Esophagus squamous epithelium (tissue), 5 donors: ENCODE results near the gene FAM171A1. TPM values are rescaled to one million over a fixed set of nuclear protein-coding genes. Genes with fewer than 3 reads are reported as not detected.

Experiments
- DNase-seq: peaks from one replicate; lab custom pipeline; 2025; lab: John Stamatoyannopoulos, UW
- H3K27ac ChIP-seq, 4 donors: fragments of 200-600 bp; sonication (generic); one replicate each; pipeline ENCODE4 v1.5.1; 2016 to 2019; ENCODE audit warnings: mild to moderate bottlenecking in 1 of 4
- H3K27me3 ChIP-seq, 4 donors: fragments of 200-600 bp; sonication (generic); 1 replicate in 3 of 4; 2 replicates in 1 of 4; pipeline versions ENCODE4 v1.5.1 to v1.6.0; 2017 to 2021; ENCODE audit warnings: antibody characterized with exemption in 1 of 4
- H3K36me3 ChIP-seq, 3 donors: fragments of 200-600 bp; sonication (generic); one replicate each; pipeline ENCODE4 v1.5.1; 2016 to 2019
- H3K4me1 ChIP-seq, 3 donors: fragments of 200-600 bp; sonication (generic); one replicate each; pipeline ENCODE4 v1.5.1; 2017 to 2019
- H3K4me3 ChIP-seq, 4 donors: fragments of 200-600 bp; sonication (generic); 1 replicate in 3 of 4; 2 replicates in 1 of 4; pipeline ENCODE4 v1.5.1; 2016 to 2019; ENCODE audit warnings: mild to moderate bottlenecking in 2 of 4, moderate library complexity in 1 of 4
- H3K9me3 ChIP-seq, 3 donors: fragments of 200-600 bp; sonication (generic); one replicate each; pipeline ENCODE4 v1.5.1; 2016 to 2019
- POLR2A ChIP-seq, 4 donors: fragments of 450-650 bp; IDR thresholded peaks; one replicate each; pipeline ENCODE4 v1.6.1; 2017; ENCODE audit warnings: antibody characterized with exemption in 4 of 4, mild to moderate bottlenecking in 4 of 4, moderate library complexity in 3 of 4
- WGBS, 2 donors: methylation state at CpG; one replicate each; pipeline ENCODE4 v1.1.5; 2018; 5-methylcytosine and 5-hydroxymethylcytosine counted together
- intact Hi-C: fragments of 100-400 bp; cut with DNase I; formaldehyde crosslinking; loops from one replicate; pipeline ENCODE4 v1.15.0; 2022
- total RNA-seq, 4 donors: library from RNA; depleted of rRNA; stranded (reverse); fragments of >200 nt; gene quantifications; one replicate each; pipeline ENCODE4 v1.1.0, GENCODE V29; 2016
- TF ChIP-seq, protein P1 (sequence below), 6 experiments: fragments of 450-650 bp in 4 of 6; fragments of 200-600 bp in 2 of 6; sonication (generic) in 2 of 6; IDR thresholded peaks; one replicate each; pipeline ENCODE4 v1.5.1; 2016 to 2019; ENCODE audit warnings: antibody characterized with exemption in 6 of 6, mild to moderate bottlenecking in 4 of 6, moderate library complexity in 4 of 6
- donor health status: DM: yes; HTN: yes; CAD: no.

Gene FAM171A1
- total RNA-seq, 4 donors from 2014 or later = 3.8 to 10.9 (median 5.3) TPM

DNA sequence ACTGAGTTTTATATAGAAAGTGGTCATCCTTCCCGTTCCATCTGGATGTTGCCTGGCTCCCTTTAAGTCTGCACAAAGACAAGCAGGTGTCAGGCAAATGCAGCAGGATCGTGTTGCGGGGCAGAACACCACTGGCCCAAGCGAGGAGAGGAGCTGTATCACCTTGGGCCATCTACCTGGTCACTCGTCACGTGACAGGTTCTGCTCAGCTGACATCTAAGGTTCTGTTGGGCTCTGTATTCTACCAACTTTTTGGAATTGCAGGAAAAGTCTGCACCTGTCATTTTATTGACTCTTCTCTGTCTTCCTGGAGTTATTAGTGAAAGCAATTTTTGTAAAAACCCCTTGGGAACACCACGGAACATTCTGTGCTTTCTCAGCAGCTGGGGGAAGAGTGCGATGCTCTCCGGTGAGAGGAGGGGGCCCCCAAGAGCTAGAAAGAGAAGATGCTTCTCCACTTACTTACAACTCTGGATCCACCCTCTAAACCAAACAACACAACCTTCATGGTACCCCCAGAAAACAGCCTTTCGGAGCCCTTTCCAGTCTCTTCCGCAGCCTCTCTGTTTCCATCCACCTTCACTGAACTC is 119.2 kb downstream of the FAM171A1 start:
- intact Hi-C loops = no loop called here
- no peaks in the 10 kb centered on the region for H3K9me3 ChIP-seq
- DNase-seq = no peak
- WGBS, 2 donors = 93 to 94% methylated on average over 11 of the region's 11 CpGs
- H3K36me3 ChIP-seq = peaks cover 0 to 17% (median 0%) of the 10 kb centered on the region in 3 donors
- H3K4me3 ChIP-seq = no peak overlapping the region
- peaks cover 0 to 10% (median 0%) of the 10 kb centered on the region in 3 donors for H3K4me1 ChIP-seq
- H3K27me3 ChIP-seq = no peaks in the 10 kb centered on the region
- no peak overlapping the region for H3K27ac ChIP-seq
- TF ChIP-seq, protein P1, sequence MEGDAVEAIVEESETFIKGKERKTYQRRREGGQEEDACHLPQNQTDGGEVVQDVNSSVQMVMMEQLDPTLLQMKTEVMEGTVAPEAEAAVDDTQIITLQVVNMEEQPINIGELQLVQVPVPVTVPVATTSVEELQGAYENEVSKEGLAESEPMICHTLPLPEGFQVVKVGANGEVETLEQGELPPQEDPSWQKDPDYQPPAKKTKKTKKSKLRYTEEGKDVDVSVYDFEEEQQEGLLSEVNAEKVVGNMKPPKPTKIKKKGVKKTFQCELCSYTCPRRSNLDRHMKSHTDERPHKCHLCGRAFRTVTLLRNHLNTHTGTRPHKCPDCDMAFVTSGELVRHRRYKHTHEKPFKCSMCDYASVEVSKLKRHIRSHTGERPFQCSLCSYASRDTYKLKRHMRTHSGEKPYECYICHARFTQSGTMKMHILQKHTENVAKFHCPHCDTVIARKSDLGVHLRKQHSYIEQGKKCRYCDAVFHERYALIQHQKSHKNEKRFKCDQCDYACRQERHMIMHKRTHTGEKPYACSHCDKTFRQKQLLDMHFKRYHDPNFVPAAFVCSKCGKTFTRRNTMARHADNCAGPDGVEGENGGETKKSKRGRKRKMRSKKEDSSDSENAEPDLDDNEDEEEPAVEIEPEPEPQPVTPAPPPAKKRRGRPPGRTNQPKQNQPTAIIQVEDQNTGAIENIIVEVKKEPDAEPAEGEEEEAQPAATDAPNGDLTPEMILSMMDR (IDR thresholded peaks at IDR 0.05) = no peak

DNA sequence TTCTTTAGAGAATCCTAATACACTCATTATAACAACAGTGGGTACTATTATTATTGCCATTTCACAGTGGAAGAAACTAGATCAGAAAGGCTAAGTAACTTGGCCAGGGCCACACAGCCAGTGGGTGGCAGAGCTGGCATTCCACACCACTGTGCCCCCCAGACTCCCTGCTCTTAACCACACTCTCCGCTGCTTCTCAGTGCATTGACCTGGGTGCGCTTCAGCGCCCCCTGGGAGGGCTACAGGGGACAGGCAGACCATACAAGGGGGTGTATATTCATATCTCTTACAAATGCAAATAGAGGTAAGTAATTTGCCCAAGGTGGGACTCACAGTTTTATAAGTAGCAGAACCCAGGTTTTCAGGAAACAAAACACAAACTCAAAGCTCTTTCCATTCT is 125.6 kb downstream of the FAM171A1 start:
- no peaks in the 10 kb centered on the region for H3K9me3 ChIP-seq
- no peak for DNase-seq
- H3K36me3 ChIP-seq = peaks cover 0 to 17% (median 0%) of the 10 kb centered on the region in 3 donors
- H3K4me3 ChIP-seq = no peak overlapping the region
- WGBS, 2 donors = 55 to 80% methylated on average over 1 to 3 of the region's 3 CpGs
- TF ChIP-seq POLR2A (IDR thresholded peaks at IDR 0.05) = no peak
- TF ChIP-seq, protein P1 (IDR thresholded peaks at IDR 0.05) = no peak
- no peak overlapping the region for H3K27ac ChIP-seq
- peaks cover 0 to 5% (median 0%) of the 10 kb centered on the region in 3 donors for H3K4me1 ChIP-seq
- intact Hi-C loops = no loop called here
- H3K27me3 ChIP-seq = no peaks in the 10 kb centered on the region

DNA sequence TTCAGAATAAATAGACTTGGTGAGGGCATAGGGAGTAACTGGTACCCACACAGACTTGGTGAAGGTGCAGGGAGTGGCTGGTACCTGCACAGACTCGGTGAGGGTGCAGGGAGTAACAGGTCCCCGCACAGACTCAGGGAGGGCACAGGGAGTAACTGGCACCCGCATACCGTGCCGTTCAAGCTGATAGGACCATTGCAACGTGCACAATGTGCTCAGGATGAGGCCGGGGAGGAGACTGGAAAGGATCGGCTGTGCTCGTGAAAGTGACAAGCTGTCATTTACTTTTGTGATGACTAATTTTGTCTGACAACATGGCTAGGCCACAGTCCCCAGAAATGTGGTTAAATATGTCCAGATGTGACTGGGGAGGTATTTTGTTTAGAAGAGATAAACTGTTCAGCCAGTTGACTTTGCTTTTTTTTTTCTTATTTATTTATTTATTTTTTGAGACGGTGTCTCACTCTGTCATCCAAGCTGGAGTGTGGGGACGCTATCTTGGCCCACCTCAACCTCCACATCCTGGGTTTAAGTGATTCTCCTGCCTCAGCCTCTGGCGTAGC is 126.4 kb downstream of the FAM171A1 start:
- TF ChIP-seq, protein P1 (IDR thresholded peaks at IDR 0.05) = no peak
- no peak for TF ChIP-seq POLR2A (IDR thresholded peaks at IDR 0.05)
- H3K27ac ChIP-seq = no peak overlapping the region
- peaks cover 0 to 5% (median 0%) of the 10 kb centered on the region in 3 donors for H3K4me1 ChIP-seq
- H3K4me3 ChIP-seq = no peak overlapping the region
- no peak for DNase-seq
- 59 to 73% methylated on average over 11 to 12 of the region's 12 CpGs for WGBS, 2 donors
- no peaks in the 10 kb centered on the region for H3K9me3 ChIP-seq
- H3K36me3 ChIP-seq = peaks cover 0 to 17% (median 0%) of the 10 kb centered on the region in 3 donors
- no peaks in the 10 kb centered on the region for H3K27me3 ChIP-seq
- intact Hi-C loops = no loop called here

DNA sequence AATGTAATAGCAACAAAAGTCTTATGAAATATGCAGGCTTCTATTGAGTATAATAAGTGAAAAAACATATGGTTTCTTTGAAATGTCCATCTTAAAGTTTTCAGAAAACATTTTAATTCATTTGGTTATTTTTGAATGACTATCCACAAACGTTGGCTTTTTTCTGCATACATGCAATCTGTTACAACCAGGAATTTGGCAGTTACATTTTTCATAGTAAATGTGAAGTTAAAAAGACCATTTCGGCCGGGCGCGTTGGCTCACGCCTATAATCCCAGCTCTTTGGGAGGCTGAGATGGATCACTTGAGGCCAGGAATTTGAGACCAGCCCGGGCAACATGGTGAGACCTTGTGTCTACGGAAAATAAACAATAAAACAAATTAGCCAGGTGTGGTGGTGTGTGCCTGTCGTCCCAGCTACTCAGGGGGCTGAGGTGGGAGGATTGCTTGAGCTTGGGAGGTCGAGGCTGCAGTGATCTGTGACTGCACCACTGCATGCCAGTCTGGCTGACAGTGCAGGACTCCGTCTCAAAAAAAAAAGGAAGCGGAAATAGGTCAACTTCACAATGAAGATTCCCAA is 128.7 kb downstream of the FAM171A1 start:
- WGBS, 2 donors = 34 to 47% methylated on average over 11 to 12 of the region's 12 CpGs
- H3K36me3 ChIP-seq = peaks cover 0 to 2% (median 0%) of the 10 kb centered on the region in 3 donors
- no peaks in the 10 kb centered on the region for H3K27me3 ChIP-seq
- H3K27ac ChIP-seq = no peak overlapping the region
- no peaks in the 10 kb centered on the region for H3K9me3 ChIP-seq
- TF ChIP-seq, protein P1 (IDR thresholded peaks at IDR 0.05) = no peak
- TF ChIP-seq POLR2A (IDR thresholded peaks at IDR 0.05) = no peak
- intact Hi-C loops = no loop called here
- H3K4me3 ChIP-seq = no peak overlapping the region
- peaks cover 0 to 9% (median under 1%) of the 10 kb centered on the region in 3 donors for H3K4me1 ChIP-seq
- DNase-seq = no peak

DNA sequence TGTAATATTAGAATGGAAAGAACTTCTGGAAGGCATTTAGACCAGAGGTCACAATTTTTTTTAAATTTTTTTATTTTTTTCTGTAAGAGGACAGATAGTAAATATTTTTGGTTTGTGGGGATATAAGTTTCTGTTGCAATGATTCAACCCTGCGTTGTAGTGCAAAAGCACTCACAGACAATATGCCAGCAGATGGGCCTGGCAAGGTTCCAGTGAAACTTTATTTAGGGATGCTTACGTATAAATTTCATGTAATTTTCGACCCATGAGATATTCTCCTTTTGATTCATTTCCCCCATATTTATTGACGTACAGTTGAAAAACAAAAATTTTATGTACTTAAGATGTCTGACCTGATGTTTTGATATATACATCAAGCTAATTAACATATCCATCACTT is 129.8 kb downstream of the FAM171A1 start:
- 82 to 89% methylated on average over 4 of the region's 4 CpGs for WGBS, 2 donors
- TF ChIP-seq POLR2A (IDR thresholded peaks at IDR 0.05) = no peak
- TF ChIP-seq, protein P1 (IDR thresholded peaks at IDR 0.05) = no peak
- intact Hi-C loops = no loop called here

More for the DNA sequence above, 129.8 kb downstream of the FAM171A1 start:
- no peak overlapping the region for H3K4me3 ChIP-seq
- no peak for DNase-seq
- H3K4me1 ChIP-seq = peaks cover 0 to 12% (median 2%) of the 10 kb centered on the region in 3 donors
- no peaks in the 10 kb centered on the region for H3K36me3 ChIP-seq
- no peaks in the 10 kb centered on the region for H3K9me3 ChIP-seq
- no peak overlapping the region for H3K27ac ChIP-seq
- no peaks in the 10 kb centered on the region for H3K27me3 ChIP-seq
